GM12872 (cell line): ENCODE data around the gene SMG7.

ENCODE experiments used
- TF ChIP-seq, protein P1 (sequence below): IDR thresholded peaks from 3 replicates; pipeline ENCODE4 v1.5.1; 2011; ENCODE audit warnings: low read depth, mild to moderate bottlenecking, low read length, moderate library complexity; ENCODE audit not compliant: insufficient read depth

SMG7 gene

DNA sequence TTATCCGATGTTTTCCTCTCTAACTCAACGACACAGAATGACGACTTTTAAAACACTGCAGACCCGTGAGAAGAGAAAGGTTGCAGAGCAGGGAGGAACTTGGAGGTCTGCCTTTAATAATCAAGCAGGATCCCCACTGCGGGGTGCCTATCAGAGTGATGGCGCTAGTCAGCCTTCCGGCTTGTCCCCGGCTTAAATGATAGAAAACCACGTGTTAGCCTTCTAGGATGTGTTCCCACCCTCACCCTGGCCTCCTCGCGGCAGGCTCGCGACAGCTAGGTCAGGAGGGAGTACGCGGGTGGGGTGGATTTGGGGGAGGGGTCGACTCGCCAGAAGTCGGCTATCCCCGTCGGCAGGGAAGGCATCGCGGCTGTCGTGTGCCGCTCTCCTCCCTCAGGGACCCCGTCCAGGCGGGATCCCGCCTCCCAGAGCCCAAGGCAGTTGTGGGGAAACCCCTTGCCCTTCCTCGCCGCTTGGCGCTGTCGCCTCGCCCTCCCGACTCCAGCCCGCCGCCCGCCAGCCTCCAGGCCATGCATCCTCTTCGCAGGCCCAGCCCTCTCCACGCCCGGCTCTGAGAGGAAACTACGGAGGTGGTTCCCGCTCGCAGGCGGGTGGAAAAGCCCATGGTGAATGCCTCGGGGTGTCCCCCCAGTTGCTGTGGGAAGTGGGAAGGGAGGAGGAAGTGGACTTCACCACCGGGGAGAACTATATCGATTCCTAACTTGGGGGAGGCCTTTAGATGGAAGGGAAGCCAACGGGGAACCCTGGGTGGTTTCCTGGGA, 1.1 kb upstream of the SMG7 start:
- TF ChIP-seq, protein P1, sequence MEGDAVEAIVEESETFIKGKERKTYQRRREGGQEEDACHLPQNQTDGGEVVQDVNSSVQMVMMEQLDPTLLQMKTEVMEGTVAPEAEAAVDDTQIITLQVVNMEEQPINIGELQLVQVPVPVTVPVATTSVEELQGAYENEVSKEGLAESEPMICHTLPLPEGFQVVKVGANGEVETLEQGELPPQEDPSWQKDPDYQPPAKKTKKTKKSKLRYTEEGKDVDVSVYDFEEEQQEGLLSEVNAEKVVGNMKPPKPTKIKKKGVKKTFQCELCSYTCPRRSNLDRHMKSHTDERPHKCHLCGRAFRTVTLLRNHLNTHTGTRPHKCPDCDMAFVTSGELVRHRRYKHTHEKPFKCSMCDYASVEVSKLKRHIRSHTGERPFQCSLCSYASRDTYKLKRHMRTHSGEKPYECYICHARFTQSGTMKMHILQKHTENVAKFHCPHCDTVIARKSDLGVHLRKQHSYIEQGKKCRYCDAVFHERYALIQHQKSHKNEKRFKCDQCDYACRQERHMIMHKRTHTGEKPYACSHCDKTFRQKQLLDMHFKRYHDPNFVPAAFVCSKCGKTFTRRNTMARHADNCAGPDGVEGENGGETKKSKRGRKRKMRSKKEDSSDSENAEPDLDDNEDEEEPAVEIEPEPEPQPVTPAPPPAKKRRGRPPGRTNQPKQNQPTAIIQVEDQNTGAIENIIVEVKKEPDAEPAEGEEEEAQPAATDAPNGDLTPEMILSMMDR, result peak; percentile 25; the same call in 1 of the 3 replicates

DNA sequence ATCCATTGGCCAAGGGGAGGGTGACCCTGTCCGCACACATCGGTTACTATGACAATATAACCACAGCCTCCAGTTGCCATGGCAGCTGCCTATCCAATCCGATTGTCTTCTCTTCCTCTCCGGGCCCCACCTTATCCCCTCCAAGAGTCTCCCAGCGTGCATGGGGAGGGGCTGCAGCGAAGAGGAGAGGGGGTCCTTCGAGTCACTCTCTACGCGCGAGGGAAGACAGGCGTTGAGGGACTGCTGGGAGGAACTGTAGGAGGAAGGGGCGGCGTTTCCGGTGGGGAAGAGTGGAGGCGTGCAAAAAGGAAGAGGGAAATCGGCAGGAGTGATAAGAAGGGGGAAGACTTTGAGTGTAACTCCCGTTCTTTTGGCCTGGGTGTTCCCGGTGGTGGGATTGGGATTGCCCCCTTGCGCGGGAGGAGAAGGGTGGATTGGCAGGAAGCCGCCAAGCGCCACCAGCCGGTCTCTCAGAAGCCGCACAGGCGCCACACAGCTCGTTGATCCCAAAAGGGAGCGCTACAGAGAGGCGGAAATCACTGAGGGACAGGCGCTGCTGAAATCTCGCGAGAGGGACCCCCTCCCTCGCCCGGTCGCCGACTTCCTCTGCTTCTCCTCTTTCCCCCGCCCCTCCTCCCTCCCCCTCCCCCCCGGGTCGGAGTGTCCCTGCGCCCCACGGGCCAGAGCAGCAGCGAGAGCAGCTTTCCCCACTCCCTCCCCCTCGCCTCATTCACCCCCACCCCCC, 384 bp upstream of the SMG7 start:
- TF ChIP-seq, protein P1, result no peak

DNA sequence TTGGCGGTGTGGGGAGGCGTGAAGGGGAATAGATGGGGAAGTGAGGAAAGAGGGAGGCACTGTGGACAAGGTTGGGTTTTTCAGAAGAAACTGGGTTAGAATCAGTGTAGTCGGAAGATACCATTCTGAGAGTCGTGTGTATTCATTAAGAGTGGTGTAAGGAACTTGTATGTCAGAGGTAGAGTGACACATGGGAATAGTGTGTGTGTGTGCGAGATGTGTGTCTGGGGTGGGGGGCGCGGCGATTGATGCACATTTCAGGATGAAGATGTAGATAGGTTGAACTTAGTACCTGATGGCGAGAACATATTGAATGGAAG, 878 bp downstream of the SMG7 start:
- TF ChIP-seq, protein P1, result no peak

DNA sequence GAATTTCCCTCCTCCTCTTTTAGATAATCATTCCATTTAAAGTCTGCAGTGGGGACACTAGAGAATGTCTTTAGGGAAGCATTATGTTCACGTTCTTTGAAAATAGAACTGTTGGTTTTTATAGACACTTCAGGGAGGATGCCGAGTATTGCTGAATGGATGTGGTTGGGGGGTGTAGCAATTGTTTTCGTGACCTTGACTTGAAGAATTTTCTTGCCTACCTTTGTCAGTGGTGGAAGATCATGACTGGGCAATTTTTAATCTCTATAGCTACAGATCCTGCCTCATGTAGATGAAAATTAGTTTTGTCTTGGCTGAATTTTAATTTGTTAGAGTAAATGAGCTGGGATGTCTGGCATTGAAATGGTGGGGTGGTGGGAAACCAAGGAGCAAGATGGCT, 3.8 kb downstream of the SMG7 start:
- TF ChIP-seq, protein P1, result no peak

DNA sequence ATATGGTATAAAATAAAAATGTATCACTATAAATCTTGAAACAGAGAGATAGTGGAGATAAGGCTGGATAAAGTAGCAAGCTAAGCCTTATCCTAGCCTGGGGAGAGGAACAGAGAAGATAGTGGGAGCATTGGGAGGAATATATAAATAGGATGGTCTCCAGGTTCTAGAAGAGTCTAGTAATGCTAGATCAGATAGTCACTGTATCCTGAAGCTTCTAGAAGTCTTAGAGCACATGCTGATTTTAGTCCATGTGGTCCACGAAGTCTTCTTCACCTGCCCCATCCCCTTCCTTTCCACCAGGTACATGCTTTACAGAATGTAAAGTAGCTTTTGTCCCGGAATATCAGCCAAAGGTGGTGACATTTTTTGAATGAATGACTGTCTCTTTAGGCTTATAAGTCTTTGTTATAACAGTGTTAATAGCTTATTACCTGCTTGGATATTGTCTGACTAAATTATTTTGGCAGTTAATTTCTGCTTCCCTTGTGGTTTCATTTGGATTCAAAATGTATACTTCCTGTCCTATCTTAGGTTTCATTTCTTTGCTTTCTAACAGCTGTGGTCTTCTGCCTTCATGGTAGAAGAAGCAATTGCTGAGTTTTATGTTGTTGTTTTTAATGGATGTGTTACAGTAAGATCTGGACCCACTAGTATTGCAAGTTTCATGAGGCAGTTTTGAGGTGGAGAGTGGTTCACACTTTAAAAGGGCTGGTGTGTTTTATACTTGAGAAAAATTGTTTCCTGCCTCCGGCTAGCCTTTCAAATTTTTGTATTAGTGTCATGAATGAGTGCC, 5.9 kb downstream of the SMG7 start:
- TF ChIP-seq, protein P1, result no peak

DNA sequence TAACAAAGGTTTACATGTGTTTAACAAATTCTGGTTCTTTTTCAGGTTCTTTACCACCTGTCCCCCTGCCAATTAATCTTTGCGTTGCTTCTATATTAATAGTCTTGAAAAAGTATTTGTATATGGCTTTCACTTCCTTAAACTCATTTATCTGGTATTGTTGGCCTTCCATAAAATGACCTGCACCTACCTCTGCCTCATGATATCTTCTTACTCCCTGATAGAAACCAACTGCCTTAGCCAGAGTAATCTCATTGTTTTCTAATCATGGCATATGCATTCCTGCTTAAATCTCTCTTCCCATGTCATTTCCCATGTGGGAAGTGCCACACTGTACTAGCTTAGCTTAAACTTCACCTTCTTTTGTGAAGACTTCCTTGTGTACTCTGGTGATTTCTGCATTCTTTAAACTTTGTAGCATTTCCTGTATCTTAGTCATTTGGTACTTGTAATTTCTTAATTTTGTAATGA, 8.7 kb downstream of the SMG7 start:
- TF ChIP-seq, protein P1, result no peak

DNA sequence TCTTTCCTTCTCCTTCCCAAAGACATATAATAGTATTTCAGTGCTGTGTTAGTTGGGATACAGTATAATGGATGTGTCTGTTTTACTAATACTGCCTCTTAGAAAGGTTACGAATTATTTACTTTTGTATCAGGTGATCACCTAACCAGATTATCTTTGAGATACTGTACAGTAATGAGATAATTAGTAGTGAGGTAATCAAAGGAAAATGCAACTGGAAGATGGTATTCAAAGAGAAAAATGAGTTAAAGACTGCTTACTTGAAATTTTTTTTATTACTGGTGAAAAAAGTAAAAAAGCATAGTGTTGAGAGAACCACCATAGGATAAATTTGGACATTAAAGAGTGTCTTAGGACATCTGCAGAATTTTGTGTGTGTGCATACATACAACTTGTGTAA, 10.9 kb downstream of the SMG7 start:
- TF ChIP-seq, protein P1, result no peak
